ENCODE results near the gene TNIP1. TPM values are rescaled to one million over a fixed set of nuclear protein-coding genes. Genes with fewer than 3 reads are reported as not detected.
A peak's percentile ranks its signal among the peaks of the same experiment; 100 is the strongest.

The TNIP1 gene
- total RNA-seq, 2 donors from 2014 or later: 51.3 to 52.2 TPM

GRCh38 chr5:151003503-151003860 lies 77.4 kb downstream of the TNIP1 start:
- 85 to 97% methylated on average over 3 of the region's 3 CpGs for WGBS, 2 experiments (ENCODE audit: insufficient coverage in 1 of 2, insufficient read length in 1 of 2)
- Mint-ChIP-seq H3K9me3 (no peaks in the 10 kb centered on the region), H3K36me3 (ENCODE audit: low read depth) (no peaks in the 10 kb centered on the region), H3K27ac (peak overlapping the region; percentile 16), H3K27me3 (ENCODE audit: insufficient read depth) (no peaks in the 10 kb centered on the region), H3K4me1 (peaks cover 29% of the 10 kb centered on the region), H3K4me3 (no peak overlapping the region)
- no peak for DNase-seq
- no peaks in the 10 kb centered on the region for H3K27me3 ChIP-seq (ENCODE audit: control insufficient read depth, insufficient read depth, low read length, poor library complexity, severe bottlenecking)
- H3K27ac ChIP-seq (ENCODE audit: low read depth, low read length): no peak overlapping the region
- H3K9ac ChIP-seq (ENCODE audit: extremely low read depth, low read length, poor library complexity, severe bottlenecking): no peak overlapping the region
- no peaks in the 10 kb centered on the region for H3K36me3 ChIP-seq (ENCODE audit: control insufficient read depth, insufficient read depth, low read length)
- TF ChIP-seq CTCF (conservative IDR thresholded peaks at IDR 0.05): no peak
- H3K4me1 ChIP-seq (ENCODE audit: control insufficient read depth, insufficient read depth, low read length): peaks cover 4% of the 10 kb centered on the region
- no peak overlapping the region for H3K4me3 ChIP-seq (ENCODE audit: low read length)
- no peaks in the 10 kb centered on the region for H3K9me3 ChIP-seq (ENCODE audit: control insufficient read depth, low read length)

GRCh38 chr5:151002681-151003502 lies 77.9 kb downstream of the TNIP1 start:
- Histone ChIP-seq H3K9ac (ENCODE audit: extremely low read depth, low read length, poor library complexity, severe bottlenecking) (no peak overlapping the region), H3K27me3 (ENCODE audit: control insufficient read depth, insufficient read depth, low read length, poor library complexity, severe bottlenecking) (no peaks in the 10 kb centered on the region), H3K4me3 (ENCODE audit: low read length) (no peak overlapping the region), H3K27ac (ENCODE audit: low read depth, low read length) (no peak overlapping the region), H3K9me3 (ENCODE audit: control insufficient read depth, low read length) (no peaks in the 10 kb centered on the region), H3K36me3 (ENCODE audit: control insufficient read depth, insufficient read depth, low read length) (no peaks in the 10 kb centered on the region), H3K4me1 (ENCODE audit: control insufficient read depth, insufficient read depth, low read length) (peaks cover 4% of the 10 kb centered on the region)
- Mint-ChIP-seq H3K36me3 (ENCODE audit: low read depth) (no peaks in the 10 kb centered on the region), H3K27ac (peak overlapping the region; percentile 16), H3K9me3 (no peaks in the 10 kb centered on the region), H3K4me3 (no peak overlapping the region), H3K27me3 (ENCODE audit: insufficient read depth) (no peaks in the 10 kb centered on the region), H3K4me1 (peaks cover 23% of the 10 kb centered on the region)
- WGBS, 2 experiments (ENCODE audit: insufficient coverage in 1 of 2, insufficient read length in 1 of 2): 83 to 87% methylated on average over 8 to 9 of the region's 9 CpGs
- DNase-seq: peak; percentile 77
- no peak for TF ChIP-seq CTCF (conservative IDR thresholded peaks at IDR 0.05)

- Histone ChIP-seq H3K27ac (ENCODE audit: low read depth, low read length) (no peak overlapping the region), H3K36me3 (ENCODE audit: control insufficient read depth, insufficient read depth, low read length) (no peaks in the 10 kb centered on the region), H3K27me3 (ENCODE audit: control insufficient read depth, insufficient read depth, low read length, poor library complexity, severe bottlenecking) (no peaks in the 10 kb centered on the region), H3K9me3 (ENCODE audit: control insufficient read depth, low read length) (no peaks in the 10 kb centered on the region), H3K9ac (ENCODE audit: extremely low read depth, low read length, poor library complexity, severe bottlenecking) (no peak overlapping the region), H3K4me1 (ENCODE audit: control insufficient read depth, insufficient read depth, low read length) (peaks cover 4% of the 10 kb centered on the region), H3K4me3 (ENCODE audit: low read length) (no peak overlapping the region)
- Mint-ChIP-seq H3K36me3 (ENCODE audit: low read depth) (no peaks in the 10 kb centered on the region), H3K4me1 (peaks cover 22% of the 10 kb centered on the region), H3K27me3 (ENCODE audit: insufficient read depth) (no peaks in the 10 kb centered on the region), H3K9me3 (no peaks in the 10 kb centered on the region), H3K27ac (no peak overlapping the region), H3K4me3 (no peak overlapping the region)
- TF ChIP-seq CTCF (conservative IDR thresholded peaks at IDR 0.05): peak; percentile 77
- 54 to 60% methylated on average over 1 to 2 of the region's 2 CpGs for WGBS, 2 experiments (ENCODE audit: insufficient coverage in 1 of 2, insufficient read length in 1 of 2)
- DNase-seq: peak; percentile 57
Observed at GRCh38 chr5:151002250-151002649, 78.6 kb downstream of the TNIP1 start.

Measured in endodermal cell (in vitro differentiated cells).